HG03457 (cell line): Measurements from ENCODE around the gene NUP98.
"Not testable (repeated sequence)": the region's sequence is repeated elsewhere in the genome, so short reads cannot be mapped to it uniquely, and the experiment has no call there.

Experiments used
- ATAC-seq: cut with Tn5 transposase; IDR thresholded peaks from one replicate; pipeline ENCODE4 v1.9.1; 2021; ENCODE audit warnings: moderate number of reproducible peaks; ENCODE audit not compliant: unreplicated experiment

NUP98 gene

DNA sequence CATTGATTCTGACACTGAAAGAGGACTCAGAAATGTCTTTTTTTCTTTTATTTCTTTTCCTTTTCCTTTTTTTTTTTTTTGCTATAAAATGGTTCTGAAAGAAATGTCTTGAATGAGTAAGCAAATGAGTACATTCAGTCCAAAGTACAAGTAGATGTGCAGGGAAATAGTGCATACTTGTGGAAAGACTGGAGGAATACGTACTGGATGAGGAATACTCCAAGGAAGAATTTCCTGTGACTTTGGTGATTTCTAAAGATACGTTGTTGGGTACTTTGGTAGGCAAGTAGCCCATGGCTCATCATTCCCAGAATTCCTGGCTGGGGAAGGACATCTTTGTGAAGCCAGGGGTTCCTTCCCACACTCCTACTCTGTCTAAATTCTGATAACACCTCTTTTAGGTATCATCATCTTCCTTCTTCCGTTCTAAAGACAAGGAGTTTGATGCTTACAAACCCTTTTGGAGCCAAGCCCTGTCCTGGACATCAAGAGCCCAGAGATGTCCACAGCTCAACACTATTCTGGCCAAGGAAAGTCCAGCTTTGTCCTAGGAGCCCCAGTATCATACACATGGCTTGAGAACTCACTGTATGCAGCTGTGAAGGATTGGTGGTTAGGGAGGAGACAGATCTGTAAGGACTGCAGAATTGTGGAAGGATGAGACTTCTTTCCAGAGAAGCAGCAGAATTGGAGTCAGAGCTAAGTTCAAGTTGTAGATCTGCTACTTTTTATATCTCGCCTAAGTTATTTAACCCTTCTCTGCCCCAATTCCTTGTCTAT, 4.8 kb upstream of the NUP98 start:
- ATAC-seq: no peak

- no peak for ATAC-seq
Observed at GRCh38 chr11:3799873-3800272, 2.5 kb upstream of the NUP98 start.

- ATAC-seq: no peak
Observed at GRCh38 chr11:3799143-3799542, 1.8 kb upstream of the NUP98 start.

- peak; percentile 29 for ATAC-seq
Observed at GRCh38 chr11:3796801-3797328, 489 bp downstream of the NUP98 start.

DNA sequence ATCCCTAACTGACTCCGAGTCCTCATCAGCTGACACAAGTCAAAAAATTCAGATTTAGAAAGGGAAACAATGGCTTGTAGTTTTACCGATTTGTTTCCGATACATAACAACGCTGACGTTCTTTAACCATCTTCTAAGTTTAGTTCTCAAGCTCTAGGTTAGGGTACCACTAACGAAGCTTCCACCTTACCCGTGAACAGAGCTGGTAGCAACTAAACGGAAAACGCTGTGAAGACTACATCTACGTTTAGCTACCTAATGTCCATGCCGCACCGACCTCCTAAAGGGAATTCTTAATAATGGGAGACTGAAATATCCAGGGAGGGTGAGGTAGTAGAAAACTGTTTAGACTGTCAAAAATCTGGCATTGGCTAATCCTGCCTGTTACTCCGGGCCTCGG, 1.0 kb downstream of the NUP98 start:
- ATAC-seq: no peak

- ATAC-seq: no peak
Observed at GRCh38 chr11:3796002-3796311, 1.4 kb downstream of the NUP98 start.

GRCh38 chr11:3795131-3796001, 2.0 kb downstream of the NUP98 start:
- ATAC-seq: no peak

GRCh38 chr11:3794387-3794786, 3.0 kb downstream of the NUP98 start:
- ATAC-seq: not testable (repeated sequence)

DNA sequence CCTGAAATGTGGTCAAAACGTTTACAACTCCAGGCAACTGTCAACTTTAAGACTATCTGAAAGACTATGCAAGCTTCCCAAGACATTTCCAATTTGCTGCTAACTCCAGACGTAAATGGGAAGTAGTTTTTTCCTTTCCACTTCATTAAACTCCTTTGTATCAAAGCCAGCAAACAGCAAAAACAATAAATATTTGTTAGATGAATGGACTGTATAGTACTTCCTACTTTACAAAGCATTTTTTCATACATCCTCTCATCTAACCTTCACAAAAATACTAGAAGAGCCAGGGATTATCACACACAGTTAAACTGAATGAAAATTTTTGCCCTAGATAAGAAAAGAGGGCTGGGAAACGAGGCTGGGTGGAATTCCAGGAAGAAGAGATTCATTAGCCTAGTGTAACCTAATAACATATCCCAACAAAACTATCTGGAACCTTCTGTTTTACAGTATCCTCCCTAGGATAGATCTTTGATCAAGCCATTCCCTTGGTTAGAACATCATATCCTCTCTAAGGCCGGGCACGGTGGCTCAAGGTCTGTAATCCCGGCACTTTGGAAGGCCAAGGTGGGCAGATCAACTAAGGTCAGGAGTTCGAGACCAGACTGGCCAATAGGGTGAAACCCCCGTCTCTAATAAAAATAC, 10.4 kb downstream of the NUP98 start:
- no peak for ATAC-seq

GRCh38 chr11:3783611-3784010, 13.7 kb downstream of the NUP98 start:
- ATAC-seq: no peak

GRCh38 chr11:3782963-3783362, 14.4 kb downstream of the NUP98 start:
- no peak for ATAC-seq

- no peak for ATAC-seq
Observed at GRCh38 chr11:3781423-3781822, 15.9 kb downstream of the NUP98 start.

DNA sequence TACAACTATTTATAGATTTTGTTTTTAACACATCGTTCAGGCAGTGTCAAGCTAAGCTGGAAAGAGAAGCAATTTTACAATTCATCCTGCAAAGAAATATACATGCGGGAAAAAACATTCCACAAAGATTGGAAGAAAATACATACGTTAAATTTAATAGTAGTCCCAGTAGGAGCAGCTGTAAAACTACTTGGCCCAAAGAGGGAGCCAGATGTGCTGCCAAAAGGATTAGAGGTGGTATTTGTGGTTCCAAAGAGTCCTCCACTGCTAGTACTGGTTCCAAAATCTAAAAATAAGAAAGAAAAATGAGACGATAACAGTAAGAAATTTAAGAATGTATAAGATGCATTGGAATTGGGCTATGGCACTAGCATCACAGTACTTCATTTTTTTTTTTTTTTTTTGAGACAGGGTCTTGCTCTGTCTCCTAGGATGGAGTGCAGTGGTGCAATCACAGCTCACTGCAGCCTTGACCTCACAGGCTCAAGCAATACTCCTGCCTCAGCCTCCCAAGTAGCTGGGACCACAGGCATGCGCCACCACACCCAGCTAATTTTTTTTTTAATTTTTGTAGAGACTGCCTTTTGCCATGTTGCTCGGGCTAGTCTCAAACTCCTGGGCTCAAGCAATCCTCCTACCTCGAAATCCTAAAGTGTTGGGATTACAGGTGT, 21.5 kb downstream of the NUP98 start:
- no peak for ATAC-seq

- ATAC-seq: no peak
Observed at GRCh38 chr11:3773180-3773579, 24.2 kb downstream of the NUP98 start.

DNA sequence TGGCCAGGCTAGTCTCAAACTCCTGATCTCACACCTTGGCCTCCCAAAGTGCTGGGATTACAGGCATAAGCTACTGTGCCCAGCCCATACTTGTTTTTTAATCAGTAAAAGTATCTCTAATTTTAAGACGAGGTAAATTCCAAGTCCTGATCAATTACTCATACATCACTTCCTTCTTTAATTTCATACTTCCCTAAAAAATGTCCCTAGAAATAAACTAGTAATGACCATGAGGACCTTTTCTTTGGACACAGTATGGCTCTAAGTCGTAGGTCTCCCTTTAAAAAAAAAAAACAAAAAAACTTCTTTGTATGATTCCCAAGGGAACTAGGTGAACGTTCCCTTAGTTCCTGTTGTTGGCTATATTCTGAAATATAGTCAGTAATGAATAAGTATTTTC, 29.8 kb downstream of the NUP98 start:
- ATAC-seq: no peak

- not testable (repeated sequence) for ATAC-seq
Observed at GRCh38 chr11:3766836-3767235, 30.5 kb downstream of the NUP98 start.

GRCh38 chr11:3764266-3764665, 33.1 kb downstream of the NUP98 start:
- ATAC-seq: no peak

GRCh38 chr11:3755151-3755550, 42.2 kb downstream of the NUP98 start:
- ATAC-seq: no peak

DNA sequence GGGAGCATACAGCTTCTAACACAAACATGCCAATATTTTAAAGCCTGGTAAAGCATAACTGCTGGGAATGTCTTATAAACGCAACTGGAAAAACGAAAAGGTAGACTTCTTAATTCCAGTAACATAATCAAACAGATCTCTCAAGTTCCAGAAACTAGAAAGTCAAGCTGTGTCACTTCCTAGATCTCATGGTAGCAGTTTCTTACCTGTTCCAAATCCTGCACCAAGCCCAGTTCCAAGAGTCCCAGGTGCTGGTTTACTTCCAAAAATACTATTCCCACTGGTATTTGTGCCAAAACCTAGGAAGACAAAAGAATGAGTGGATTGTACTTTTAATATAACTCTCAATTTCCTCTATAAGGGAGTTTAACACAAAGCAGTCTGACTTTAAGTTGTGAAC, 44.2 kb downstream of the NUP98 start:
- ATAC-seq: no peak

DNA sequence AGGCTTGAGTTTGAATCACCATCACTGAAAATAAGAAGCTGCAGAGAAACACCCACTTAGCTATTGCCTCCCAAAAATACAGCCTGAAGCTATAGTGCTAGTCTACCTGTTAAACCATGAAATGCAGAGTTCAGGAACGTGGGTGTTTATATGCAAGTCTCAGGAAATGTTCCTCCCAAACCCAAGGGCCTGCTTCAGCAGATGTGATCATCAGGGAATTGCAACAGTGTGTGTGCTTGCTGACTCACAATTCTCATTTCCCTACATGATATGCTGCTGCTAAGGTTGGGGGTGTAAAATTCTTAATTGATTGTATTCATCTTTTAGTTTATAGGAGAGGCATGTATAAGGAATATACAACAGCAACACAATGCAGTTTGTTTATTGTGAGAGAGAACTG, 49.6 kb downstream of the NUP98 start:
- ATAC-seq: no peak

- ATAC-seq: no peak
Observed at GRCh38 chr11:3745161-3745560, 52.2 kb downstream of the NUP98 start.
